ENCODE measurements around the gene RXYLT1.

The RXYLT1 gene

GRCh38 chr12:63843721-63844390 is 64.1 kb downstream of the RXYLT1 start:
- Histone ChIP-seq H3K9me3 (ENCODE audit: insufficient read depth, low read depth, low read length) (no peaks in the 10 kb centered on the region), H3K27me3 (ENCODE audit: insufficient read depth, low read length) (peaks cover 12% of the 10 kb centered on the region), H3K9ac (ENCODE audit: low read depth, low read length) (peak overlapping the region; percentile 68), H3K36me3 (ENCODE audit: insufficient read depth, low read length) (no peaks in the 10 kb centered on the region), H3K27ac (ENCODE audit: low read depth, low read length) (peak overlapping the region; percentile 23; the same call in 1 of the 2 replicates), H3K4me3 (ENCODE audit: low read length) (peak overlapping the region; percentile 92), H3K4me1 (ENCODE audit: insufficient read depth, low read length) (peaks cover 11% of the 10 kb centered on the region)
- under 1% methylated on average over 80 of the region's 80 CpGs for WGBS

GRCh38 chr12:63844391-63845341 is 65.0 kb downstream of the RXYLT1 start, which contains the start of gene SRGAP1:
TSS of gene SRGAP1 (plus strand) at chr12:63844700. CDS start at chr12:63844817, 117 bp downstream.
- H3K9me3 ChIP-seq (ENCODE audit: insufficient read depth, low read depth, low read length): no peaks in the 10 kb centered on the region
- peak within 1 kb of the TSS; percentile 23; the same call in 1 of the 2 replicates for H3K27ac ChIP-seq (ENCODE audit: low read depth, low read length)
- 1% methylated on average over 50 of the region's 52 CpGs for WGBS
- no peaks in the 10 kb centered on the region for H3K36me3 ChIP-seq (ENCODE audit: insufficient read depth, low read length)
- peak within 1 kb of the TSS; percentile 68 for H3K9ac ChIP-seq (ENCODE audit: low read depth, low read length)
- peaks cover 12% of the 10 kb centered on the region for H3K27me3 ChIP-seq (ENCODE audit: insufficient read depth, low read length)
- H3K4me1 ChIP-seq (ENCODE audit: insufficient read depth, low read length): peaks cover 11% of the 10 kb centered on the region
- peak within 1 kb of the TSS; percentile 92 for H3K4me3 ChIP-seq (ENCODE audit: low read length)

- Histone ChIP-seq H3K27ac (ENCODE audit: low read depth, low read length) (no peak overlapping the region), H3K9me3 (ENCODE audit: insufficient read depth, low read depth, low read length) (no peaks in the 10 kb centered on the region), H3K36me3 (ENCODE audit: insufficient read depth, low read length) (no peaks in the 10 kb centered on the region), H3K9ac (ENCODE audit: low read depth, low read length) (no peak overlapping the region), H3K4me3 (ENCODE audit: low read length) (peak overlapping the region; percentile 92), H3K4me1 (ENCODE audit: insufficient read depth, low read length) (peaks cover 11% of the 10 kb centered on the region), H3K27me3 (ENCODE audit: insufficient read depth, low read length) (peaks cover 12% of the 10 kb centered on the region)
- WGBS: 45% methylated on average over 2 of the region's 2 CpGs
Observed at GRCh38 chr12:63845726-63846125, 66.0 kb downstream of the RXYLT1 start.

- peak overlapping the region; percentile 92 for H3K4me3 ChIP-seq (ENCODE audit: low read length)
- no peak overlapping the region for H3K9ac ChIP-seq (ENCODE audit: low read depth, low read length)
- 85% methylated on average over 6 of the region's 6 CpGs for WGBS
- no peaks in the 10 kb centered on the region for H3K9me3 ChIP-seq (ENCODE audit: insufficient read depth, low read depth, low read length)
- H3K27ac ChIP-seq (ENCODE audit: low read depth, low read length): no peak overlapping the region
- H3K4me1 ChIP-seq (ENCODE audit: insufficient read depth, low read length): peaks cover 11% of the 10 kb centered on the region
- no peaks in the 10 kb centered on the region for H3K36me3 ChIP-seq (ENCODE audit: insufficient read depth, low read length)
- H3K27me3 ChIP-seq (ENCODE audit: insufficient read depth, low read length): peaks cover 12% of the 10 kb centered on the region
Observed at GRCh38 chr12:63846238-63846967, 66.7 kb downstream of the RXYLT1 start.

GRCh38 chr12:63848450-63848849 is 68.7 kb downstream of the RXYLT1 start:
- H3K4me1 ChIP-seq (ENCODE audit: insufficient read depth, low read length): peaks cover 11% of the 10 kb centered on the region
- H3K9ac ChIP-seq (ENCODE audit: low read depth, low read length): no peak overlapping the region
- no peaks in the 10 kb centered on the region for H3K9me3 ChIP-seq (ENCODE audit: insufficient read depth, low read depth, low read length)
- no peak overlapping the region for H3K4me3 ChIP-seq (ENCODE audit: low read length)
- no peaks in the 10 kb centered on the region for H3K36me3 ChIP-seq (ENCODE audit: insufficient read depth, low read length)
- WGBS: 91% methylated on average over 4 of the region's 4 CpGs
- peaks cover 12% of the 10 kb centered on the region for H3K27me3 ChIP-seq (ENCODE audit: insufficient read depth, low read length)
- no peak overlapping the region for H3K27ac ChIP-seq (ENCODE audit: low read depth, low read length)

- Histone ChIP-seq H3K9me3 (ENCODE audit: insufficient read depth, low read depth, low read length) (no peaks in the 10 kb centered on the region), H3K9ac (ENCODE audit: low read depth, low read length) (no peak overlapping the region), H3K36me3 (ENCODE audit: insufficient read depth, low read length) (no peaks in the 10 kb centered on the region), H3K4me3 (ENCODE audit: low read length) (no peak overlapping the region), H3K27me3 (ENCODE audit: insufficient read depth, low read length) (peaks cover 12% of the 10 kb centered on the region), H3K27ac (ENCODE audit: low read depth, low read length) (no peak overlapping the region), H3K4me1 (ENCODE audit: insufficient read depth, low read length) (peaks cover 11% of the 10 kb centered on the region)
- WGBS: 93% methylated on average over 1 of the region's 1 CpG
Observed at GRCh38 chr12:63849106-63849620, 69.5 kb downstream of the RXYLT1 start.

GRCh38 chr12:63849641-63850040 is 69.9 kb downstream of the RXYLT1 start:
- Histone ChIP-seq H3K9ac (ENCODE audit: low read depth, low read length) (no peak overlapping the region), H3K4me1 (ENCODE audit: insufficient read depth, low read length) (peaks cover 11% of the 10 kb centered on the region), H3K27me3 (ENCODE audit: insufficient read depth, low read length) (peaks cover 11% of the 10 kb centered on the region), H3K9me3 (ENCODE audit: insufficient read depth, low read depth, low read length) (no peaks in the 10 kb centered on the region), H3K4me3 (ENCODE audit: low read length) (no peak overlapping the region), H3K27ac (ENCODE audit: low read depth, low read length) (no peak overlapping the region), H3K36me3 (ENCODE audit: insufficient read depth, low read length) (no peaks in the 10 kb centered on the region)
- 88% methylated on average over 4 of the region's 4 CpGs for WGBS

GRCh38 chr12:63853978-63854377 is 74.3 kb downstream of the RXYLT1 start:
- Histone ChIP-seq H3K9me3 (ENCODE audit: insufficient read depth, low read depth, low read length) (no peaks in the 10 kb centered on the region), H3K36me3 (ENCODE audit: insufficient read depth, low read length) (no peaks in the 10 kb centered on the region), H3K4me1 (ENCODE audit: insufficient read depth, low read length) (no peaks in the 10 kb centered on the region), H3K27ac (ENCODE audit: low read depth, low read length) (no peak overlapping the region), H3K4me3 (ENCODE audit: low read length) (no peak overlapping the region), H3K9ac (ENCODE audit: low read depth, low read length) (no peak overlapping the region), H3K27me3 (ENCODE audit: insufficient read depth, low read length) (no peaks in the 10 kb centered on the region)

- H3K27ac ChIP-seq (ENCODE audit: low read depth, low read length): no peak overlapping the region
- H3K9me3 ChIP-seq (ENCODE audit: insufficient read depth, low read depth, low read length): no peaks in the 10 kb centered on the region
- H3K27me3 ChIP-seq (ENCODE audit: insufficient read depth, low read length): no peaks in the 10 kb centered on the region
- no peak overlapping the region for H3K4me3 ChIP-seq (ENCODE audit: low read length)
- H3K4me1 ChIP-seq (ENCODE audit: insufficient read depth, low read length): no peaks in the 10 kb centered on the region
- H3K36me3 ChIP-seq (ENCODE audit: insufficient read depth, low read length): no peaks in the 10 kb centered on the region
- WGBS: 95% methylated on average over 3 of the region's 3 CpGs
- no peak overlapping the region for H3K9ac ChIP-seq (ENCODE audit: low read depth, low read length)
Observed at GRCh38 chr12:63855299-63855698, 75.6 kb downstream of the RXYLT1 start.

- 91% methylated on average over 6 of the region's 6 CpGs for WGBS
- H3K27ac ChIP-seq (ENCODE audit: low read depth, low read length): no peak overlapping the region
- H3K4me1 ChIP-seq (ENCODE audit: insufficient read depth, low read length): peaks cover 11% of the 10 kb centered on the region
- H3K9me3 ChIP-seq (ENCODE audit: insufficient read depth, low read depth, low read length): no peaks in the 10 kb centered on the region
- no peaks in the 10 kb centered on the region for H3K36me3 ChIP-seq (ENCODE audit: insufficient read depth, low read length)
- H3K4me3 ChIP-seq (ENCODE audit: low read length): no peak overlapping the region
- H3K27me3 ChIP-seq (ENCODE audit: insufficient read depth, low read length): no peaks in the 10 kb centered on the region
- H3K9ac ChIP-seq (ENCODE audit: low read depth, low read length): no peak overlapping the region
Observed at GRCh38 chr12:63857771-63858670, 78.3 kb downstream of the RXYLT1 start.
